Stimulated activated CD4-positive, alpha-beta T cell treated with anti-CD3 and anti-CD28 coated beads, TNF-alpha, amount 100 ng/mL, for 1 hour (primary cell): ENCODE results near the gene PLD2.
"Not testable (repeated sequence)": the region's sequence is repeated elsewhere in the genome, so short reads cannot be mapped to it uniquely, and the experiment has no call there.

ENCODE experiments used
- DNase-seq, 3 donors: peaks; one replicate each; pipeline ENCODE4 v3.0.0-alpha.2; 2020; ENCODE audit warnings: low read depth in 3 of 3, low spot score in 1 of 3

Gene PLD2

GRCh38 chr17:4789701-4789950, 17.3 kb upstream of the PLD2 start:
- no peak for DNase-seq

GRCh38 chr17:4789951-4790704, 16.8 kb upstream of the PLD2 start:
- DNase-seq: peak; percentile 38 to 61 (median 56)

GRCh38 chr17:4790705-4791088, 16.3 kb upstream of the PLD2 start:
- no peak for DNase-seq

- DNase-seq: no peak
Measured at GRCh38 chr17:4795168-4795567, 11.8 kb upstream of the PLD2 start.

- DNase-seq: no peak
Measured at GRCh38 chr17:4796552-4796920, 10.4 kb upstream of the PLD2 start.

- DNase-seq: no peak
Measured at GRCh38 chr17:4800462-4801196, 6.3 kb upstream of the PLD2 start.

GRCh38 chr17:4802228-4802627, 4.7 kb upstream of the PLD2 start, which contains the start of gene C17orf114:
Gene C17orf114, minus strand, starts transcription at chr17:4802328.
- DNase-seq: no peak

GRCh38 chr17:4806456-4806776, 536 bp upstream of the PLD2 start:
- DNase-seq: no peak

GRCh38 chr17:4807605-4808377, 839 bp downstream of the PLD2 start:
- DNase-seq: no peak

GRCh38 chr17:4808378-4808767, 1.4 kb downstream of the PLD2 start:
- no peak for DNase-seq

GRCh38 chr17:4810696-4811290, 3.8 kb downstream of the PLD2 start:
- no peak for DNase-seq

GRCh38 chr17:4811471-4811870, 4.5 kb downstream of the PLD2 start:
- DNase-seq: no peak

- DNase-seq: no peak
Measured at GRCh38 chr17:4812690-4813089, 5.7 kb downstream of the PLD2 start.

GRCh38 chr17:4815043-4815675, 8.2 kb downstream of the PLD2 start:
- no peak for DNase-seq

GRCh38 chr17:4816826-4817225, 9.9 kb downstream of the PLD2 start:
- DNase-seq: no peak

- no peak for DNase-seq
Measured at GRCh38 chr17:4818276-4818675, 11.3 kb downstream of the PLD2 start.

GRCh38 chr17:4822835-4823234, 15.9 kb downstream of the PLD2 start:
- no peak for DNase-seq

GRCh38 chr17:4823373-4824089, 16.6 kb downstream of the PLD2 start:
- DNase-seq: no peak

GRCh38 chr17:4827399-4827798, 20.4 kb downstream of the PLD2 start:
- DNase-seq: no peak

GRCh38 chr17:4832829-4833177, 25.9 kb downstream of the PLD2 start:
- DNase-seq: not testable (repeated sequence)
